ENCODE measurements around the gene PROP1. TPM values are rescaled to one million over a fixed set of nuclear protein-coding genes. Genes with fewer than 3 reads are reported as not detected.

The PROP1 gene
- total and polyA plus RNA-seq, 2 donors (not counting 3 experiments of a cell fraction or from before 2014, with no cell fraction given), result not detected

DNA sequence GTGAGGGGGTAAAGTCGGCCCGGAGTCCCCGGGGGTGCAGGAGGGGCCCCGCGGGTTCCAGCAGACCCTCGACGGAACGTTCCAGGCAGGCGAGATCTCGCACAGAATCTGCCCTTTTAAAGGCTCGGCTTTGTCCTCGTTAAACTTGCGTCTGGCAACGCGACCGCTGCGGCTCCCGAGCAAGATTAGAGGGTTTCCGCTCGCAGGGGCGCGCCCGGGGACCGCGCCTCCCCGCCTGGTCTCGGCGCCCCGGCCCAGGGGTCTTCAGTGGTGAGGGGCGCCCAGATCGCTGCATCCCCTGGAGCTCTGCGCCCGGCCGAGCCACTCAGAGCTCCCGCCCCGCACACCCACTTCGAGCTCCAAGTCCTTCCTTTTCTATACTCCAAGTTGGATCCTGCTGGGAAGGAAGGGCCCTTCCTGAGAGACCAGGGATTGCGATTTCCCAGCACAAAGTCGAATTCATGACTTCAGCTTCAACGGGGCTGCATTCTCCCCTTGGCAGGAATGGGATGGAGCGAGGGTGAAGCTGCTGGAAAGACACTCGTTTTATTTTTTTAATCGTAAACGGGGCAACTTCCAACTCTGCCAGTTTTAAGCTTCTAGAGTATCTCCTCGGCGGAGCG, 11.3 kb downstream of the PROP1 start:
- dilution Hi-C loops (cut with MboI; ENCODE audit: extremely low pct_ligation_motif_present, low sequenced_read_pairs) (no loop called here), intact Hi-C loops (cut with micrococcal nuclease) (no loop called here)
- Histone ChIP-seq H3K4me1 (ENCODE audit: control insufficient read depth, extremely low read depth, insufficient read depth, low read length) (no peaks in the 10 kb centered on the region), H2AFZ (ENCODE audit: low read depth, low read length) (no peak overlapping the region), H3K4me3 (replicated peaks in 1 of 3; ENCODE audit: insufficient read depth in 1 of 3, low read depth in 1 of 3, low read length in 3 of 3) (no peak overlapping the region), H3K27me3 (ENCODE audit: control insufficient read depth in 2 of 2, insufficient read depth in 2 of 2, low read length in 2 of 2) (peaks cover 20 to 33% of the 10 kb centered on the region in 2 experiments), H3K9ac (replicated peaks; ENCODE audit: extremely low read depth, insufficient read depth, low read length) (no peak overlapping the region), H3K9me3 (replicated peaks; ENCODE audit: control insufficient read depth, insufficient read depth, low read length) (peaks cover 3% of the 10 kb centered on the region), H3K36me3 (ENCODE audit: control insufficient read depth in 2 of 2, extremely low read depth in 1 of 2, insufficient read depth in 2 of 2, low read length in 2 of 2) (no peaks in the 10 kb centered on the region), H4K20me1 (replicated peaks; ENCODE audit: control insufficient read depth, extremely low read depth, insufficient read depth, low read length) (no peaks in the 10 kb centered on the region), H3K4me2 (ENCODE audit: insufficient read depth, low read length) (peak overlapping the region; percentile 39), H3K9me1 (replicated peaks; ENCODE audit: control insufficient read depth, extremely low read depth, insufficient read depth, low read length) (no peaks in the 10 kb centered on the region), H3K27ac (ENCODE audit: insufficient read depth, low read depth, low read length) (no peak overlapping the region), H3K79me2 (ENCODE audit: control insufficient read depth, insufficient read depth, low read length) (no peaks in the 10 kb centered on the region)
- CTCF ChIA-PET, result interaction anchor here (0.9 kb wide), 1 partner anchor 17 kb away, joined by 4 read pairs; no protein-coding TSS in a partner anchor
- POLR2A ChIA-PET, result no interaction called here
- no TSS peak for BruUV-seq (replicated peaks)
- DNase-seq (ENCODE audit: low read depth, low spot score) (no peak), FAIRE-seq (no peak)
- TF ChIP-seq MYC (IDR thresholded peaks at IDR 0.05; ENCODE audit: low read depth, low read length) (no peak), EZH2 (IDR thresholded peaks at IDR 0.05; ENCODE audit: borderline replicate concordance, low read depth, low read length, severe bottlenecking) (peak; percentile 54)

DNA sequence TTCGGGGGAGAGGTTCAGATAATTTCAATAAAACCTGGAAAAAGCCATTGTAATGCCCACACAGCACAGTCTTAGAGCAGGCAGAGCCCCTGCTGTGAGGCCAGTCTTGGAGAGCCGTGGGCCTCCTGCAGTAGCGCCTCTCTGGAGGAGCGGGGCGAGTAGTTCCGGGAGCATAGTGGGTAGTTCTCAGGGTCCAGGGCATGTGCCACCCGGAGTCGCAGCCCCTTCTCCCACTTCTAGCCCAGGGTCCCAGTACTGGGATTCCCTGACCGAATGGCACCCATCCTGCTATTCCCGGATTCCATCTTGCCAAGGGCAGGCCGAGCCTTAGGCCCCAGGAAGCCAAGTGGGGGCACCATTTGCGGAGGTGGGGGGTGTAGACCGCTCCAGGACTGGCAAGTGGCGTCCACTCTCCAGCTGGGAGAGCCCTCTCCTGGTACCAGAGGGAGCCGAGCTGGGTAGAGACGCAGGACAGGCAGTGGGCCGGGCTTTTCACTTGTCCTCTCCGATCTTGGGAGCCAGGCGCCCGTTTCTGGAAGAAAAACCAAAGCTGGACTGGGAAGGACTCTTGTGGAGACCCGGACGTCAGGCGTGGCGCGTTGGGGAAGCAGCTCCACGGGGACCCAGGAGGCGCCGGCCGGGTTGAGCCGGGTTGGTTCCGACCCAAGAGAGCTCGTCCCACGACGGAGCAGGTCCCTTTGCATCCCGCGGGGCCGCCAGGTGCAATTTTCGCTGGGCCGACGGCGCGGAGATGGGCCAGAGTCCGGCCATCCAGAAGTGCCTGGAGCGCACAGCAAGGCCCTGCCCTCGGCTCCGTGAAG, 12.1 kb downstream of the PROP1 start:
- H2AFZ ChIP-seq (ENCODE audit: low read depth, low read length), result no peak overlapping the region
- intact Hi-C loops (cut with micrococcal nuclease), result no loop called here
- no peaks in the 10 kb centered on the region for H4K20me1 ChIP-seq (replicated peaks; ENCODE audit: control insufficient read depth, extremely low read depth, insufficient read depth, low read length)
- ChIA-PET POLR2A (no interaction called here), CTCF (interaction anchor here (0.9 kb wide), 1 partner anchor 17 kb away, joined by 4 read pairs; no protein-coding TSS in a partner anchor)
- H3K4me3 ChIP-seq (replicated peaks in 1 of 3; ENCODE audit: insufficient read depth in 1 of 3, low read depth in 1 of 3, low read length in 3 of 3), result no peak overlapping the region
- H3K79me2 ChIP-seq (ENCODE audit: control insufficient read depth, insufficient read depth, low read length), result no peaks in the 10 kb centered on the region
- H3K4me2 ChIP-seq (ENCODE audit: insufficient read depth, low read length), result no peak overlapping the region
- TF ChIP-seq JUN (IDR thresholded peaks at IDR 0.05; ENCODE audit: borderline replicate concordance, insufficient read depth, insufficient read length, low read depth), result no peak
- TF ChIP-seq, protein P1, sequence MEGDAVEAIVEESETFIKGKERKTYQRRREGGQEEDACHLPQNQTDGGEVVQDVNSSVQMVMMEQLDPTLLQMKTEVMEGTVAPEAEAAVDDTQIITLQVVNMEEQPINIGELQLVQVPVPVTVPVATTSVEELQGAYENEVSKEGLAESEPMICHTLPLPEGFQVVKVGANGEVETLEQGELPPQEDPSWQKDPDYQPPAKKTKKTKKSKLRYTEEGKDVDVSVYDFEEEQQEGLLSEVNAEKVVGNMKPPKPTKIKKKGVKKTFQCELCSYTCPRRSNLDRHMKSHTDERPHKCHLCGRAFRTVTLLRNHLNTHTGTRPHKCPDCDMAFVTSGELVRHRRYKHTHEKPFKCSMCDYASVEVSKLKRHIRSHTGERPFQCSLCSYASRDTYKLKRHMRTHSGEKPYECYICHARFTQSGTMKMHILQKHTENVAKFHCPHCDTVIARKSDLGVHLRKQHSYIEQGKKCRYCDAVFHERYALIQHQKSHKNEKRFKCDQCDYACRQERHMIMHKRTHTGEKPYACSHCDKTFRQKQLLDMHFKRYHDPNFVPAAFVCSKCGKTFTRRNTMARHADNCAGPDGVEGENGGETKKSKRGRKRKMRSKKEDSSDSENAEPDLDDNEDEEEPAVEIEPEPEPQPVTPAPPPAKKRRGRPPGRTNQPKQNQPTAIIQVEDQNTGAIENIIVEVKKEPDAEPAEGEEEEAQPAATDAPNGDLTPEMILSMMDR (IDR thresholded peaks at IDR 0.05; ENCODE audit: extremely low read depth in 1 of 2, insufficient read depth in 1 of 2, low read depth in 1 of 2, low read length in 2 of 2), result no peak
- no peak for TF ChIP-seq FOS (IDR thresholded peaks at IDR 0.05; ENCODE audit: borderline replicate concordance, insufficient read depth, low read length)
- no peak for TF ChIP-seq POLR2AphosphoS5 (IDR thresholded peaks at IDR 0.05; ENCODE audit: insufficient read depth, low read depth, low read length)
- peaks cover 3% of the 10 kb centered on the region for H3K9me3 ChIP-seq (replicated peaks; ENCODE audit: control insufficient read depth, insufficient read depth, low read length)
- DNase-seq (ENCODE audit: low read depth, low spot score) (no peak), FAIRE-seq (no peak)
- H3K4me1 ChIP-seq (ENCODE audit: control insufficient read depth, extremely low read depth, insufficient read depth, low read length), result no peaks in the 10 kb centered on the region
- dilution Hi-C loops (cut with MboI; ENCODE audit: extremely low pct_ligation_motif_present, low sequenced_read_pairs), result no loop called here
- H3K9ac ChIP-seq (replicated peaks; ENCODE audit: extremely low read depth, insufficient read depth, low read length), result no peak overlapping the region
- H3K36me3 ChIP-seq (ENCODE audit: control insufficient read depth in 2 of 2, extremely low read depth in 1 of 2, insufficient read depth in 2 of 2, low read length in 2 of 2), result no peaks in the 10 kb centered on the region
- H3K9me1 ChIP-seq (replicated peaks; ENCODE audit: control insufficient read depth, extremely low read depth, insufficient read depth, low read length), result no peaks in the 10 kb centered on the region
- BruUV-seq (replicated peaks), result no TSS peak
- H3K27me3 ChIP-seq (ENCODE audit: control insufficient read depth in 2 of 2, insufficient read depth in 2 of 2, low read length in 2 of 2), result peaks cover 20 to 33% of the 10 kb centered on the region in 2 experiments
- H3K27ac ChIP-seq (ENCODE audit: insufficient read depth, low read depth, low read length), result no peak overlapping the region

Data from endothelial cell of umbilical vein (primary cell).